ENCODE measurements around the gene KRTAP2-3.
"Not testable (repeated sequence)": the region's sequence is repeated elsewhere in the genome, so short reads cannot be mapped to it uniquely, and the experiment has no call there.

KRTAP2-3 gene

GRCh38 chr17:41040783-41041571, 18.9 kb downstream of the KRTAP2-3 start, which contains the start of gene KRTAP1-1:
Gene KRTAP1-1 (minus strand): TSS chr17:41041450. CDS start chr17:41041397, 53 bp downstream.
- H2AFZ ChIP-seq (ENCODE audit: low read length); H4K91ac ChIP-seq (ENCODE audit: low read depth, low read length, poor library complexity); H2BK15ac ChIP-seq (ENCODE audit: low read length); H3K27ac ChIP-seq (replicated peaks; ENCODE audit: low read length); H3K4ac ChIP-seq (ENCODE audit: low read length); H3K4me1 ChIP-seq (ENCODE audit: control insufficient read depth in 2 of 2, insufficient read depth in 1 of 2, low read depth in 1 of 2, low read length in 2 of 2); H2BK120ac ChIP-seq (ENCODE audit: low read depth, low read length); H4K8ac ChIP-seq (ENCODE audit: low read depth, low read length); H3K18ac ChIP-seq (ENCODE audit: low read length); H3K4me2 ChIP-seq (ENCODE audit: insufficient read depth, low read length, poor library complexity, severe bottlenecking); H3K36me3 ChIP-seq (replicated peaks in 1 of 2; ENCODE audit: control insufficient read depth in 2 of 2, insufficient read depth in 2 of 2, low read length in 2 of 2); H3K9ac ChIP-seq (ENCODE audit: low read depth, low read length, poor library complexity); H3K9me3 ChIP-seq (replicated peaks in 1 of 2; ENCODE audit: control insufficient read depth in 2 of 2, insufficient read depth in 1 of 2, low read depth in 1 of 2, low read length in 2 of 2); H3K27me3 ChIP-seq (ENCODE audit: control insufficient read depth in 3 of 3, insufficient read depth in 3 of 3, low read depth in 1 of 3, low read length in 3 of 3); H3K23ac ChIP-seq (ENCODE audit: low read depth, low read length, poor library complexity); H3K4me3 ChIP-seq (ENCODE audit: low read length in 2 of 2); H3K79me1 ChIP-seq (ENCODE audit: low read depth, low read length); H2BK5ac ChIP-seq (ENCODE audit: low read length); H2AK5ac ChIP-seq (ENCODE audit: low read depth, low read length); DNase-seq (ENCODE audit: low spot score); H2BK12ac ChIP-seq (ENCODE audit: low read length): not testable (repeated sequence)
- WGBS, 2 donors (ENCODE audit: extremely low coverage in 2 of 2, insufficient read length in 2 of 2, insufficient replicate concordance in 1 of 2), result no CpG with 5 or more reads among the region's 14 CpGs
- peak within 1 kb of the TSS; percentile 38 for H3K14ac ChIP-seq (ENCODE audit: low read length)

- WGBS, 2 donors (ENCODE audit: extremely low coverage in 2 of 2, insufficient read length in 2 of 2, insufficient replicate concordance in 1 of 2), result no CpG with 5 or more reads among the region's 2 CpGs
- no peak overlapping the region for H2BK5ac ChIP-seq (ENCODE audit: low read length)
- H3K4me1 ChIP-seq (ENCODE audit: control insufficient read depth in 2 of 2, insufficient read depth in 1 of 2, low read depth in 1 of 2, low read length in 2 of 2), result no peaks in the 10 kb centered on the region
- H3K36me3 ChIP-seq (replicated peaks in 1 of 2; ENCODE audit: control insufficient read depth in 2 of 2, insufficient read depth in 2 of 2, low read length in 2 of 2), result no peaks in the 10 kb centered on the region
- no peaks in the 10 kb centered on the region for H3K9me3 ChIP-seq (replicated peaks in 1 of 2; ENCODE audit: control insufficient read depth in 2 of 2, insufficient read depth in 1 of 2, low read depth in 1 of 2, low read length in 2 of 2)
- H4K8ac ChIP-seq (ENCODE audit: low read depth, low read length), result no peak overlapping the region
- no peak overlapping the region for H3K18ac ChIP-seq (ENCODE audit: low read length)
- no peak overlapping the region for H2BK15ac ChIP-seq (ENCODE audit: low read length)
- H3K27me3 ChIP-seq (ENCODE audit: control insufficient read depth in 3 of 3, insufficient read depth in 3 of 3, low read depth in 1 of 3, low read length in 3 of 3), result no peaks in the 10 kb centered on the region
- no peak overlapping the region for H4K91ac ChIP-seq (ENCODE audit: low read depth, low read length, poor library complexity)
- no peak for DNase-seq (ENCODE audit: low spot score)
- H3K14ac ChIP-seq (ENCODE audit: low read length), result no peak overlapping the region
- H3K27ac ChIP-seq (replicated peaks; ENCODE audit: low read length), result no peak overlapping the region
- no peak overlapping the region for H2AK5ac ChIP-seq (ENCODE audit: low read depth, low read length)
- no peak overlapping the region for H3K23ac ChIP-seq (ENCODE audit: low read depth, low read length, poor library complexity)
- no peaks in the 10 kb centered on the region for H3K79me1 ChIP-seq (ENCODE audit: low read depth, low read length)
- no peak overlapping the region for H3K9ac ChIP-seq (ENCODE audit: low read depth, low read length, poor library complexity)
- H2BK12ac ChIP-seq (ENCODE audit: low read length), result no peak overlapping the region
- no peak overlapping the region for H3K4me3 ChIP-seq (ENCODE audit: low read length in 2 of 2)
- H3K4me2 ChIP-seq (ENCODE audit: insufficient read depth, low read length, poor library complexity, severe bottlenecking), result no peak overlapping the region
- H3K4ac ChIP-seq (ENCODE audit: low read length), result no peak overlapping the region
- H2AFZ ChIP-seq (ENCODE audit: low read length), result no peak overlapping the region
- H2BK120ac ChIP-seq (ENCODE audit: low read depth, low read length), result no peak overlapping the region
Observed at GRCh38 chr17:41037853-41038350, 22.0 kb downstream of the KRTAP2-3 start.

GRCh38 chr17:41034346-41034935, 25.5 kb downstream of the KRTAP2-3 start, which contains the start of gene KRTAP1-3:
Gene KRTAP1-3 (minus strand): TSS chr17:41034874. CDS start chr17:41034821, 53 bp downstream.
- H3K4ac ChIP-seq (ENCODE audit: low read length); DNase-seq (ENCODE audit: low spot score); H2BK5ac ChIP-seq (ENCODE audit: low read length); H2AK5ac ChIP-seq (ENCODE audit: low read depth, low read length); H3K9ac ChIP-seq (ENCODE audit: low read depth, low read length, poor library complexity); H3K36me3 ChIP-seq (replicated peaks in 1 of 2; ENCODE audit: control insufficient read depth in 2 of 2, insufficient read depth in 2 of 2, low read length in 2 of 2); H2BK12ac ChIP-seq (ENCODE audit: low read length); H3K4me3 ChIP-seq (ENCODE audit: low read length in 2 of 2); H3K79me1 ChIP-seq (ENCODE audit: low read depth, low read length); H3K4me2 ChIP-seq (ENCODE audit: insufficient read depth, low read length, poor library complexity, severe bottlenecking); H2BK120ac ChIP-seq (ENCODE audit: low read depth, low read length); H3K27ac ChIP-seq (replicated peaks; ENCODE audit: low read length); H2BK15ac ChIP-seq (ENCODE audit: low read length); H3K9me3 ChIP-seq (replicated peaks in 1 of 2; ENCODE audit: control insufficient read depth in 2 of 2, insufficient read depth in 1 of 2, low read depth in 1 of 2, low read length in 2 of 2); H4K8ac ChIP-seq (ENCODE audit: low read depth, low read length); H4K91ac ChIP-seq (ENCODE audit: low read depth, low read length, poor library complexity); H3K14ac ChIP-seq (ENCODE audit: low read length); H3K23ac ChIP-seq (ENCODE audit: low read depth, low read length, poor library complexity); H2AFZ ChIP-seq (ENCODE audit: low read length); H3K27me3 ChIP-seq (ENCODE audit: control insufficient read depth in 3 of 3, insufficient read depth in 3 of 3, low read depth in 1 of 3, low read length in 3 of 3); H3K4me1 ChIP-seq (ENCODE audit: control insufficient read depth in 2 of 2, insufficient read depth in 1 of 2, low read depth in 1 of 2, low read length in 2 of 2): not testable (repeated sequence)
- no CpG with 5 or more reads among the region's 10 CpGs for WGBS, 2 donors (ENCODE audit: extremely low coverage in 2 of 2, insufficient read length in 2 of 2, insufficient replicate concordance in 1 of 2)
- H3K18ac ChIP-seq (ENCODE audit: low read length), result peak within 1 kb of the TSS; percentile 44

- H2AFZ ChIP-seq (ENCODE audit: low read length), result no peak within 1 kb of the TSS
- H3K4me1 ChIP-seq (ENCODE audit: control insufficient read depth in 2 of 2, insufficient read depth in 1 of 2, low read depth in 1 of 2, low read length in 2 of 2), result no peaks in the 10 kb centered on the region
- H2AK5ac ChIP-seq (ENCODE audit: low read depth, low read length), result no peak within 1 kb of the TSS
- no peak within 1 kb of the TSS for H3K4me3 ChIP-seq (ENCODE audit: low read length in 2 of 2)
- no peak within 1 kb of the TSS for H3K4me2 ChIP-seq (ENCODE audit: insufficient read depth, low read length, poor library complexity, severe bottlenecking)
- H3K27me3 ChIP-seq (ENCODE audit: control insufficient read depth in 3 of 3, insufficient read depth in 3 of 3, low read depth in 1 of 3, low read length in 3 of 3), result no peaks in the 10 kb centered on the region
- H3K9ac ChIP-seq (ENCODE audit: low read depth, low read length, poor library complexity), result no peak within 1 kb of the TSS
- no peak within 1 kb of the TSS for H4K91ac ChIP-seq (ENCODE audit: low read depth, low read length, poor library complexity)
- H2BK120ac ChIP-seq (ENCODE audit: low read depth, low read length), result no peak within 1 kb of the TSS
- no peaks in the 10 kb centered on the region for H3K36me3 ChIP-seq (replicated peaks in 1 of 2; ENCODE audit: control insufficient read depth in 2 of 2, insufficient read depth in 2 of 2, low read length in 2 of 2)
- H3K23ac ChIP-seq (ENCODE audit: low read depth, low read length, poor library complexity), result no peak within 1 kb of the TSS
- H2BK12ac ChIP-seq (ENCODE audit: low read length), result no peak within 1 kb of the TSS
- peak within 1 kb of the TSS; percentile 60 for H3K18ac ChIP-seq (ENCODE audit: low read length)
- WGBS, 2 donors (ENCODE audit: extremely low coverage in 2 of 2, insufficient read length in 2 of 2, insufficient replicate concordance in 1 of 2), result no CpG with 5 or more reads among the region's 12 CpGs
- H4K8ac ChIP-seq (ENCODE audit: low read depth, low read length), result no peak within 1 kb of the TSS
- H3K4ac ChIP-seq (ENCODE audit: low read length), result no peak within 1 kb of the TSS
- no peak within 1 kb of the TSS for H3K27ac ChIP-seq (replicated peaks; ENCODE audit: low read length)
- H2BK5ac ChIP-seq (ENCODE audit: low read length), result no peak within 1 kb of the TSS
- peak within 1 kb of the TSS; percentile 79 for H3K14ac ChIP-seq (ENCODE audit: low read length)
- no peak for DNase-seq (ENCODE audit: low spot score)
- H2BK15ac ChIP-seq (ENCODE audit: low read length), result no peak within 1 kb of the TSS
- no peaks in the 10 kb centered on the region for H3K79me1 ChIP-seq (ENCODE audit: low read depth, low read length)
- H3K9me3 ChIP-seq (replicated peaks in 1 of 2; ENCODE audit: control insufficient read depth in 2 of 2, insufficient read depth in 1 of 2, low read depth in 1 of 2, low read length in 2 of 2), result no peaks in the 10 kb centered on the region
Observed at GRCh38 chr17:41029633-41030245, 30.2 kb downstream of the KRTAP2-3 start, which contains the start of gene KRTAP1-4. Gene KRTAP1-4 (minus strand): TSS chr17:41030195. CDS start chr17:41030078, 117 bp downstream.

All from neuronal stem cell (in vitro differentiated cells).